ENCODE results near the gene CORO2B. TPM values are rescaled to one million over a fixed set of nuclear protein-coding genes. Genes with fewer than 3 reads are reported as not detected.

Gene CORO2B
- total RNA-seq, 1 donor from 2014 or later, result 82.5 TPM

GRCh38 chr15:68606375-68606774 lies 27.6 kb downstream of the CORO2B start:
- TF ChIP-seq CTCF (IDR thresholded peaks at IDR 0.05), result no peak
- peaks cover 90% of the 10 kb centered on the region for H3K4me1 Mint-ChIP-seq (ENCODE audit: low read depth)
- no peak overlapping the region for H3K4me3 Mint-ChIP-seq (ENCODE audit: unreplicated experiment)
- peak overlapping the region; percentile 74 for H3K27ac Mint-ChIP-seq (ENCODE audit: unreplicated experiment)
- no peaks in the 10 kb centered on the region for H3K27me3 Mint-ChIP-seq (ENCODE audit: low read depth)
- peaks cover 3% of the 10 kb centered on the region for H3K36me3 Mint-ChIP-seq (ENCODE audit: low read depth)
- DNase-seq (ENCODE audit: low spot score), result no peak
- H3K9me3 Mint-ChIP-seq (ENCODE audit: low read depth), result no peaks in the 10 kb centered on the region

- H3K27me3 Mint-ChIP-seq (ENCODE audit: low read depth), result no peaks in the 10 kb centered on the region
- H3K36me3 Mint-ChIP-seq (ENCODE audit: low read depth), result peaks cover 4% of the 10 kb centered on the region
- H3K4me3 Mint-ChIP-seq (ENCODE audit: unreplicated experiment), result no peak overlapping the region
- H3K27ac Mint-ChIP-seq (ENCODE audit: unreplicated experiment), result peak overlapping the region; percentile 92
- no peaks in the 10 kb centered on the region for H3K9me3 Mint-ChIP-seq (ENCODE audit: low read depth)
- no peak for DNase-seq (ENCODE audit: low spot score)
- peaks cover 84% of the 10 kb centered on the region for H3K4me1 Mint-ChIP-seq (ENCODE audit: low read depth)
- TF ChIP-seq CTCF (IDR thresholded peaks at IDR 0.05), result no peak
Observed at GRCh38 chr15:68608206-68608843, 29.5 kb downstream of the CORO2B start.

GRCh38 chr15:68608844-68609232 lies 30.0 kb downstream of the CORO2B start:
- no peak for TF ChIP-seq CTCF (IDR thresholded peaks at IDR 0.05)
- DNase-seq (ENCODE audit: low spot score), result no peak
- peak overlapping the region; percentile 92 for H3K27ac Mint-ChIP-seq (ENCODE audit: unreplicated experiment)
- H3K36me3 Mint-ChIP-seq (ENCODE audit: low read depth), result peaks cover 4% of the 10 kb centered on the region
- H3K9me3 Mint-ChIP-seq (ENCODE audit: low read depth), result no peaks in the 10 kb centered on the region
- no peak overlapping the region for H3K4me3 Mint-ChIP-seq (ENCODE audit: unreplicated experiment)
- no peaks in the 10 kb centered on the region for H3K27me3 Mint-ChIP-seq (ENCODE audit: low read depth)
- H3K4me1 Mint-ChIP-seq (ENCODE audit: low read depth), result peaks cover 81% of the 10 kb centered on the region

GRCh38 chr15:68609629-68610028 lies 30.8 kb downstream of the CORO2B start:
- no peak overlapping the region for H3K4me3 Mint-ChIP-seq (ENCODE audit: unreplicated experiment)
- TF ChIP-seq CTCF (IDR thresholded peaks at IDR 0.05), result no peak
- peaks cover 4% of the 10 kb centered on the region for H3K36me3 Mint-ChIP-seq (ENCODE audit: low read depth)
- H3K27me3 Mint-ChIP-seq (ENCODE audit: low read depth), result no peaks in the 10 kb centered on the region
- peak overlapping the region; percentile 92 for H3K27ac Mint-ChIP-seq (ENCODE audit: unreplicated experiment)
- H3K9me3 Mint-ChIP-seq (ENCODE audit: low read depth), result no peaks in the 10 kb centered on the region
- no peak for DNase-seq (ENCODE audit: low spot score)
- peaks cover 81% of the 10 kb centered on the region for H3K4me1 Mint-ChIP-seq (ENCODE audit: low read depth)

- Mint-ChIP-seq H3K27ac (ENCODE audit: unreplicated experiment) (peak overlapping the region; percentile 79), H3K4me3 (ENCODE audit: unreplicated experiment) (no peak overlapping the region), H3K4me1 (ENCODE audit: low read depth) (peaks cover 82% of the 10 kb centered on the region), H3K27me3 (ENCODE audit: low read depth) (no peaks in the 10 kb centered on the region), H3K9me3 (ENCODE audit: low read depth) (no peaks in the 10 kb centered on the region), H3K36me3 (ENCODE audit: low read depth) (peaks cover 2% of the 10 kb centered on the region)
- DNase-seq (ENCODE audit: low spot score), result no peak
- TF ChIP-seq CTCF (IDR thresholded peaks at IDR 0.05), result no peak
Observed at GRCh38 chr15:68610825-68611224, 32.0 kb downstream of the CORO2B start.
